ENCODE results near the gene GAS1.

Gene GAS1

GRCh38 chr9:86925686-86926085 lies 21.6 kb downstream of the GAS1 start:
- TF ChIP-seq CTCF (IDR thresholded peaks at IDR 0.05; ENCODE audit: borderline replicate concordance, insufficient read depth, low read depth, low read length) = no peak
- no peak overlapping the region for H3K4me3 ChIP-seq (ENCODE audit: low read depth, low read length)

GRCh38 chr9:86924206-86924605 lies 23.1 kb downstream of the GAS1 start:
- H3K4me3 ChIP-seq (ENCODE audit: low read depth, low read length) = no peak overlapping the region
- no peak for TF ChIP-seq CTCF (IDR thresholded peaks at IDR 0.05; ENCODE audit: borderline replicate concordance, insufficient read depth, low read depth, low read length)

- no peak overlapping the region for H3K4me3 ChIP-seq (ENCODE audit: low read depth, low read length)
- TF ChIP-seq CTCF (IDR thresholded peaks at IDR 0.05; ENCODE audit: borderline replicate concordance, insufficient read depth, low read depth, low read length) = no peak
Measured at GRCh38 chr9:86921151-86921923, 26.0 kb downstream of the GAS1 start.

GRCh38 chr9:86918556-86918955 lies 28.8 kb downstream of the GAS1 start:
- H3K4me3 ChIP-seq (ENCODE audit: low read depth, low read length) = no peak overlapping the region
- no peak for TF ChIP-seq CTCF (IDR thresholded peaks at IDR 0.05; ENCODE audit: borderline replicate concordance, insufficient read depth, low read depth, low read length)

GRCh38 chr9:86912210-86912609 lies 35.1 kb downstream of the GAS1 start:
- no peak for TF ChIP-seq CTCF (IDR thresholded peaks at IDR 0.05; ENCODE audit: borderline replicate concordance, insufficient read depth, low read depth, low read length)

GRCh38 chr9:86909388-86909787 lies 37.9 kb downstream of the GAS1 start:
- no peak for TF ChIP-seq CTCF (IDR thresholded peaks at IDR 0.05; ENCODE audit: borderline replicate concordance, insufficient read depth, low read depth, low read length)
- no peak overlapping the region for H3K4me3 ChIP-seq (ENCODE audit: low read depth, low read length)

More at GRCh38 chr9:86912210-86912609, 35.1 kb downstream of the GAS1 start:
- H3K4me3 ChIP-seq (ENCODE audit: low read depth, low read length) = no peak overlapping the region

- no peak overlapping the region for H3K4me3 ChIP-seq (ENCODE audit: low read depth, low read length)
- no peak for TF ChIP-seq CTCF (IDR thresholded peaks at IDR 0.05; ENCODE audit: borderline replicate concordance, insufficient read depth, low read depth, low read length)
Measured at GRCh38 chr9:86908261-86908660, 39.0 kb downstream of the GAS1 start.

Data from GM12875 (cell line).